HG03280 (cell line): ENCODE data around the gene AHRR.
"Not testable (repeated sequence)": the region's sequence is repeated elsewhere in the genome, so short reads cannot be mapped to it uniquely, and the experiment has no call there.

Experiments used
- ATAC-seq: cut with Tn5 transposase; IDR thresholded peaks from one replicate; pipeline ENCODE4 v1.9.1; 2021; ENCODE audit warnings: mild to moderate bottlenecking, moderate library complexity; ENCODE audit not compliant: unreplicated experiment

Gene AHRR

GRCh38 chr5:321230-321725, at the start of gene AHRR:
AHRR (plus strand) TSS chr5:321714; CDS start chr5:343903, 22,189 bp downstream.
- peak; percentile 49 for ATAC-seq

GRCh38 chr5:271828-272167, 49.7 kb upstream of the AHRR start:
- ATAC-seq: peak; percentile 15

- ATAC-seq: not testable (repeated sequence)
Measured at GRCh38 chr5:273091-273490, 48.4 kb upstream of the AHRR start.

- ATAC-seq: not testable (repeated sequence)
Measured at GRCh38 chr5:273491-273890, 48.0 kb upstream of the AHRR start.

- not testable (repeated sequence) for ATAC-seq
Measured at GRCh38 chr5:274346-274745, 47.2 kb upstream of the AHRR start.

GRCh38 chr5:278646-279045, 42.9 kb upstream of the AHRR start:
- ATAC-seq: no peak

GRCh38 chr5:279051-279665, 42.4 kb upstream of the AHRR start:
- ATAC-seq: not testable (repeated sequence)

GRCh38 chr5:285991-286557, 35.4 kb upstream of the AHRR start:
- ATAC-seq: no peak

- not testable (repeated sequence) for ATAC-seq
Measured at GRCh38 chr5:290200-290599, 31.3 kb upstream of the AHRR start.

GRCh38 chr5:291345-291744, 30.2 kb upstream of the AHRR start:
- not testable (repeated sequence) for ATAC-seq

- not testable (repeated sequence) for ATAC-seq
Measured at GRCh38 chr5:294788-295187, 26.7 kb upstream of the AHRR start.

GRCh38 chr5:296207-296606, 25.3 kb upstream of the AHRR start:
- not testable (repeated sequence) for ATAC-seq

GRCh38 chr5:296954-297353, 24.6 kb upstream of the AHRR start:
- not testable (repeated sequence) for ATAC-seq

GRCh38 chr5:297448-297847, 24.1 kb upstream of the AHRR start:
- not testable (repeated sequence) for ATAC-seq

GRCh38 chr5:297991-298736, 23.4 kb upstream of the AHRR start:
- not testable (repeated sequence) for ATAC-seq

- no peak for ATAC-seq
Measured at GRCh38 chr5:298737-299125, 22.8 kb upstream of the AHRR start.

- not testable (repeated sequence) for ATAC-seq
Measured at GRCh38 chr5:299921-300320, 21.6 kb upstream of the AHRR start.

- not testable (repeated sequence) for ATAC-seq
Measured at GRCh38 chr5:300691-301435, 20.7 kb upstream of the AHRR start.

GRCh38 chr5:302416-302815, 19.1 kb upstream of the AHRR start:
- not testable (repeated sequence) for ATAC-seq

- ATAC-seq: no peak
Measured at GRCh38 chr5:302966-303365, 18.5 kb upstream of the AHRR start.

- ATAC-seq: not testable (repeated sequence)
Measured at GRCh38 chr5:303741-304140, 17.8 kb upstream of the AHRR start.
